Astrocyte (in vitro differentiated cells and primary cell): Measurements from ENCODE around the gene BLTP3A. TPM values are rescaled to one million over a fixed set of nuclear protein-coding genes. Genes with fewer than 3 reads are reported as not detected.

Source experiments
- DNase-seq: peaks from one replicate; pipeline ENCODE4 v3.0.0-alpha.2; 2010; ENCODE audit warnings: low read depth
- FAIRE-seq: peaks from 2 replicates; lab custom pipeline; 2011; peaks lifted over from hg19 to GRCh38; lab: Jason Lieb, UNC
- H2AFZ ChIP-seq: 2 replicates; pipeline ENCODE4 v1.6.0; 2012; ENCODE audit warnings: low read depth, low read length, inconsistent platforms
- H3K27ac ChIP-seq: 2 replicates; pipeline ENCODE4 v1.5.1; 2011; ENCODE audit warnings: low read depth, low read length, inconsistent platforms
- H3K27me3 ChIP-seq: 2 replicates; pipeline ENCODE4 v1.6.0; 2011; ENCODE audit warnings: low read length, inconsistent platforms; ENCODE audit not compliant: insufficient read depth
- H3K36me3 ChIP-seq: 2 replicates; pipeline ENCODE4 v1.5.1; 2011; ENCODE audit warnings: low read length, inconsistent platforms; ENCODE audit not compliant: insufficient read depth
- H3K4me1 ChIP-seq: 2 replicates; pipeline ENCODE4 v1.5.1; 2011; ENCODE audit warnings: low read length, inconsistent platforms; ENCODE audit not compliant: insufficient read depth
- H3K4me2 ChIP-seq: 2 replicates; pipeline ENCODE4 v1.6.0; 2012; ENCODE audit warnings: low read length, inconsistent platforms
- H3K4me3 ChIP-seq: 2 replicates; pipeline ENCODE4 v1.5.1; 2011; ENCODE audit warnings: low read depth, mild to moderate bottlenecking, low read length, inconsistent platforms; ENCODE audit not compliant: insufficient read depth
- H3K79me2 ChIP-seq: 2 replicates; pipeline ENCODE4 v1.6.0; 2012; ENCODE audit warnings: mild to moderate bottlenecking, low read length, inconsistent platforms; ENCODE audit not compliant: insufficient read depth
- H3K9ac ChIP-seq: 2 replicates; pipeline ENCODE4 v1.6.0; 2012; ENCODE audit warnings: mild to moderate bottlenecking, low read length, inconsistent platforms
- H3K9me3 ChIP-seq: 2 replicates; pipeline ENCODE4 v1.5.1; 2012; ENCODE audit warnings: low read depth, mild to moderate bottlenecking, low read length, inconsistent platforms; ENCODE audit not compliant: insufficient read depth
- H4K20me1 ChIP-seq: 2 replicates; pipeline ENCODE4 v1.6.0; 2012; ENCODE audit warnings: low read length, inconsistent platforms; ENCODE audit not compliant: insufficient read depth
- H3K27ac Mint-ChIP-seq: one replicate; pipeline ENCODE4 v1.8.0; 2021; ENCODE audit warnings: mild to moderate bottlenecking, mixed read lengths; ENCODE audit not compliant: unreplicated experiment
- H3K27me3 Mint-ChIP-seq: one replicate; pipeline ENCODE4 v1.8.0; 2021; ENCODE audit warnings: low read depth, mixed read lengths; ENCODE audit not compliant: unreplicated experiment
- H3K36me3 Mint-ChIP-seq: one replicate; pipeline ENCODE4 v1.8.0; 2021; ENCODE audit warnings: low read depth, mixed read lengths; ENCODE audit not compliant: unreplicated experiment
- H3K4me1 Mint-ChIP-seq: one replicate; pipeline ENCODE4 v1.8.0; 2021; ENCODE audit warnings: low read depth, mixed read lengths; ENCODE audit not compliant: unreplicated experiment
- H3K4me3 Mint-ChIP-seq: one replicate; pipeline ENCODE4 v1.8.0; 2021; ENCODE audit warnings: mild to moderate bottlenecking, moderate library complexity, mixed read lengths; ENCODE audit not compliant: unreplicated experiment
- H3K9me3 Mint-ChIP-seq: one replicate; pipeline ENCODE4 v1.8.0; 2021; ENCODE audit warnings: mild to moderate bottlenecking, mixed read lengths; ENCODE audit not compliant: unreplicated experiment
- EZH2 ChIP-seq: IDR thresholded peaks from 2 replicates; pipeline ENCODE4 v1.6.1; 2012; ENCODE audit warnings: mild to moderate bottlenecking, low read length, inconsistent platforms; ENCODE audit not compliant: insufficient read depth
- total RNA-seq: library from RNA; stranded (reverse); gene quantifications from 2 replicates; pipeline ENCODE4 v1.2.1, GENCODE V29; 2021
- TF ChIP-seq, protein P1 (sequence below): IDR thresholded peaks from 2 replicates; pipeline ENCODE4 v1.5.1; 2011; ENCODE audit warnings: low read depth, mild to moderate bottlenecking, inconsistent platforms, low read length, moderate library complexity; ENCODE audit not compliant: insufficient read depth

The BLTP3A gene
- total RNA-seq, 1 donor from 2014 or later, result 25.1 TPM

DNA sequence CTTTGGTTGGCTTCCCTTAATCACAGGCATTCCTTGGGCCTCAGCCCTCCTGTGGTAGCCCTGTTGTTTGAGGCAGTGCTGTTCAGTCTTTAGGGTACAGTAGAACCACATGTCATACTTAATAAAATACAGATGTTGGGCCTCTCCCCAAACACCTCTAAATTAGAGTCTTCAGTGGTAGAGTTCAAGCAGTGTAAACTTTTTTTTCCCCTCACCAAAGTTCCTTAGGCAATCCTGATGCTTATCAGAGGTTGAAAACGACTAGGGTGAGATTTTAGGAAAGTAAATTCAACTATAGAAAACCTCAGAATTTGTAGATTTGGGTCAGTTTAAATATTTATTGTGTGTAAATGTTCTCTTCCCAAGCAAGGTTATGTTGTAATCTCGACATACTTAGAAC is 44.6 kb downstream of the BLTP3A start:
- no peak for FAIRE-seq
- H3K27ac Mint-ChIP-seq, result no peak overlapping the region

DNA sequence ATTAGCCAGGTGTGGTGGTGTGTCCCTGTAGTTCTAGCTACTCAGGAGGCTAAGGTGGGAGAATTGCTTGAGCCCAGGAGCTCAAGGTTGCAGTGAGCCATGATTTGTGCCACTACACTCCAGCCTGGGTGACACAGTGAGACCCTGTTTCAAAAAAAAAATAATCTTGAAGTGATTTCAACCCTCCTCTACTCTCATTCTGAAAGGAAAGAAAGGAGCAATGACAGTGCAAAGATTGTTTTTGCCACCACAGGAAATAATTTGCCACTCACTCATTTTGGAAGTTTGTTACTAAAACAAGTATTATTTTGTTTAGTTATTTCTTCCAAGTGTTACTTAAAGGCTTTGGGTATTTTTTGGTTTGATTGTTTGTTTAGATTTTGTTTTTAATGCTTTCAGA is 45.6 kb downstream of the BLTP3A start:
- H3K9ac ChIP-seq, result no peak overlapping the region
- H3K4me1 ChIP-seq, result no peaks in the 10 kb centered on the region
- H3K79me2 ChIP-seq, result no peaks in the 10 kb centered on the region
- no peak overlapping the region for H3K4me3 Mint-ChIP-seq
- no peaks in the 10 kb centered on the region for H3K9me3 Mint-ChIP-seq
- H3K9me3 ChIP-seq, result no peaks in the 10 kb centered on the region
- peaks cover 8% of the 10 kb centered on the region for H3K4me1 Mint-ChIP-seq
- peaks cover 23% of the 10 kb centered on the region for H3K36me3 Mint-ChIP-seq
- H2AFZ ChIP-seq, result no peak overlapping the region
- H3K27me3 Mint-ChIP-seq, result no peaks in the 10 kb centered on the region
- no peaks in the 10 kb centered on the region for H3K27me3 ChIP-seq
- no peak overlapping the region for H3K27ac ChIP-seq
- no peak for FAIRE-seq
- no peaks in the 10 kb centered on the region for H4K20me1 ChIP-seq
- DNase-seq, result no peak
- TF ChIP-seq, protein P1, sequence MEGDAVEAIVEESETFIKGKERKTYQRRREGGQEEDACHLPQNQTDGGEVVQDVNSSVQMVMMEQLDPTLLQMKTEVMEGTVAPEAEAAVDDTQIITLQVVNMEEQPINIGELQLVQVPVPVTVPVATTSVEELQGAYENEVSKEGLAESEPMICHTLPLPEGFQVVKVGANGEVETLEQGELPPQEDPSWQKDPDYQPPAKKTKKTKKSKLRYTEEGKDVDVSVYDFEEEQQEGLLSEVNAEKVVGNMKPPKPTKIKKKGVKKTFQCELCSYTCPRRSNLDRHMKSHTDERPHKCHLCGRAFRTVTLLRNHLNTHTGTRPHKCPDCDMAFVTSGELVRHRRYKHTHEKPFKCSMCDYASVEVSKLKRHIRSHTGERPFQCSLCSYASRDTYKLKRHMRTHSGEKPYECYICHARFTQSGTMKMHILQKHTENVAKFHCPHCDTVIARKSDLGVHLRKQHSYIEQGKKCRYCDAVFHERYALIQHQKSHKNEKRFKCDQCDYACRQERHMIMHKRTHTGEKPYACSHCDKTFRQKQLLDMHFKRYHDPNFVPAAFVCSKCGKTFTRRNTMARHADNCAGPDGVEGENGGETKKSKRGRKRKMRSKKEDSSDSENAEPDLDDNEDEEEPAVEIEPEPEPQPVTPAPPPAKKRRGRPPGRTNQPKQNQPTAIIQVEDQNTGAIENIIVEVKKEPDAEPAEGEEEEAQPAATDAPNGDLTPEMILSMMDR, result no peak
- TF ChIP-seq EZH2, result no peak
- H3K4me3 ChIP-seq, result no peak overlapping the region
- no peak overlapping the region for H3K4me2 ChIP-seq
- no peak overlapping the region for H3K27ac Mint-ChIP-seq
- H3K36me3 ChIP-seq, result no peaks in the 10 kb centered on the region

More for the DNA sequence above, 44.6 kb downstream of the BLTP3A start:
- Histone ChIP-seq H3K36me3 (no peaks in the 10 kb centered on the region), H3K27ac (no peak overlapping the region), H3K4me3 (no peak overlapping the region), H3K4me1 (no peaks in the 10 kb centered on the region), H3K79me2 (no peaks in the 10 kb centered on the region), H3K9ac (no peak overlapping the region), H2AFZ (no peak overlapping the region), H3K9me3 (no peaks in the 10 kb centered on the region), H3K27me3 (no peaks in the 10 kb centered on the region), H3K4me2 (no peak overlapping the region), H4K20me1 (no peaks in the 10 kb centered on the region)
- H3K27me3 Mint-ChIP-seq, result no peaks in the 10 kb centered on the region
- H3K4me3 Mint-ChIP-seq, result no peak overlapping the region
- H3K36me3 Mint-ChIP-seq, result peaks cover 26% of the 10 kb centered on the region
- TF ChIP-seq, protein P1, result no peak
- no peak for TF ChIP-seq EZH2
- no peaks in the 10 kb centered on the region for H3K9me3 Mint-ChIP-seq
- peaks cover 8% of the 10 kb centered on the region for H3K4me1 Mint-ChIP-seq
- no peak for DNase-seq

DNA sequence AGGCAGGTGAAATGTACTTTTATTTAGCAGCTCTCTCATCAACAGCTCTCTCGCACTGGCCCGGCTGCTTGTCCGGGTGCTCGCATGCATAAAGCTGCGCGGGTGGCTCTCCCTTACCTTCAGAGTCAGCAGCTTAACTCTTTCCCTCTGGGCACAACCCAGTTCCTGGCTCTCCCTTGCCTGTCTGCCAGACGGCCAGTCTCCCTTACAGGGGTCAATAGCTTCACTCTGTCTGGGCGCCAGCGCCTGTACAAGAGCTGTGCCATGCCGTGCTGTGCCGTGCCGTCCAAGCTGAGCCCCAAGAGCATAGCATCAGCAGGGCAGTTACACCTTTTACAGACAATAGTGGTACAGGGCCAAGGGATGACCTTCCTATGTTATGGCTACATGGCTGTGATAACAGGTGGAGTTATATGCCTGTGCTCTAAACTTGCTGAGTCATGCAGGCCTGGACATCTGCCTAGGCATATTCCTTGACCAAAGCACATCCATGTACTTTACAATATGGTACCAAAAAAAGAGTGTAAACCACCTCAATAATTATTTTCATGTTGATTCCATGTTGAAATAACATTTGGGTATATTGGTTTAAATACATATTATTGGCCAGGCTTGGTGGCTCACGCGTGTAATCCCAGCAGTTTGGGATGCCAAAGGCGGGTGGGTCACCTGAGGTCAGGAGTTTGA is 47.9 kb downstream of the BLTP3A start:
- Histone ChIP-seq H3K4me3 (no peak overlapping the region), H2AFZ (no peak overlapping the region), H3K9ac (no peak overlapping the region), H3K9me3 (no peaks in the 10 kb centered on the region), H3K27me3 (no peaks in the 10 kb centered on the region), H3K79me2 (no peaks in the 10 kb centered on the region), H3K27ac (no peak overlapping the region), H3K36me3 (no peaks in the 10 kb centered on the region), H4K20me1 (no peaks in the 10 kb centered on the region), H3K4me1 (no peaks in the 10 kb centered on the region), H3K4me2 (no peak overlapping the region)
- Mint-ChIP-seq H3K9me3 (no peaks in the 10 kb centered on the region), H3K4me1 (peaks cover 6% of the 10 kb centered on the region), H3K27me3 (no peaks in the 10 kb centered on the region), H3K4me3 (no peak overlapping the region), H3K27ac (no peak overlapping the region), H3K36me3 (peaks cover 18% of the 10 kb centered on the region)
- TF ChIP-seq EZH2, result no peak
- TF ChIP-seq, protein P1, result no peak
- peak; percentile 6 for DNase-seq
- no peak for FAIRE-seq
